ENCODE measurements around the gene FBXL7.
"Not testable (repeated sequence)": the region's sequence is repeated elsewhere in the genome, so short reads cannot be mapped to it uniquely, and the experiment has no call there.

The FBXL7 gene

DNA sequence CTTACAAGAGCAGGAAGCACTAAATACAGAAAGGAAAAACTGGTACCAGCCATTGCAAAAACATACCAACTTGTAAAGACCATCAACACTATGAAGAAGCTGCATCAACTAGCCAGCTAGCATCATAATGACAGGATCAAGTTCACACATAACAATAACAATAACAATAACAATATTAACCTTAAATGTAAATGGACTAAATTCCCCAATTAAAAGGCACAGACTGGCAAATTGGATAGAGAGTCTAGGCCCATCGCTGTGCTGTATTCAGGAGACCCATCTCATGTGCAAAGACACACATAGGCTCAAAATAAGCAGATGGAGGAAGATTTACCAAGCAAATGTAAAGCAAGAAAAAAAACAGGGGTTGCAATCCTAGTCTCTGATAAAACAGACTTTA, 372.3 kb downstream of the FBXL7 start:
- not testable (repeated sequence) for H3K27ac Mint-ChIP-seq; H3K4me1 Mint-ChIP-seq (ENCODE audit: low read depth); H3K36me3 Mint-ChIP-seq (ENCODE audit: low read depth); H3K4me3 Mint-ChIP-seq; DNase-seq (ENCODE audit: low spot score); H3K27me3 Mint-ChIP-seq (ENCODE audit: low read depth)
- peaks cover 59% of the 10 kb centered on the region for H3K9me3 Mint-ChIP-seq

DNA sequence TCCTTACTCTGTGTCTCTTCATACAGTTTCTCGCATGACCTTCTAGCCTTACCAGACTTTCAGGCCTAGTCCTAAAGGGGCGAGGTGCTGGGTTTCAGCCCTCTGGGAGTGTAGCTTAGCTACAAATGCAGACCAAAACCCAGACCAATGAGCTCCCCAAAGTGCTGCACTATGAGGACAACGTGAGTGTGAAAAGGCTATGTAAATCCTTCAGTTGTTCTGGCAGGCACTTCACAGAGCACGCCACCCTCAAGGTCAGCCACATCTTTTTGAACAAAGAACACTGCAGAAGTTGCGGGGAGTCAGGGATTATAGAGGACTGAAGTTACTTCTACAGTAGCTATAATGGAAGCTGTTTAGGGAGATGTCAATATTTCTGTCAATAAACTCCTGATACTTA, 377.9 kb downstream of the FBXL7 start:
- Mint-ChIP-seq H3K9me3 (peaks cover 41% of the 10 kb centered on the region), H3K4me1 (ENCODE audit: low read depth) (no peaks in the 10 kb centered on the region), H3K4me3 (no peak overlapping the region), H3K27ac (no peak overlapping the region), H3K27me3 (ENCODE audit: low read depth) (no peaks in the 10 kb centered on the region), H3K36me3 (ENCODE audit: low read depth) (no peaks in the 10 kb centered on the region)
- no peak for DNase-seq (ENCODE audit: low spot score)

DNA sequence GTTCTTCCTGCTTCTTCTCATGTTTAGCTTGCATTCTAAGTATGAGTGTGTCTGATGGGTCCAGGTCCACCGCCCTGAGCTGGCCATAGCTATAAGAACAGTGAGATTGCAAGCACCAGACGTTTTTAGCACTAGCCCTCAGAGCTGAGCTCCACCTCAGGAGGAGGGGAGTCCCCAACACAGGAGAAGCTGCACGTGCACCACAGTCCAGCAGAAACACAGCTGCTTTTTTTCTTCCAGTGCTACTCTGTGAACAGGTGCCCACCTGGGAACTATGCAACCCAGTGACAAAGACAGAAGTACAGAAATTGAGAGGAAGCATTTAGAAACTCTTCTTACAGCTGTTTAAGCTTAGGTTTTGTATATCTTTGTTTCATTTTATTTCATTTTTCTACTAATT, 380.2 kb downstream of the FBXL7 start:
- no peak overlapping the region for H3K27ac Mint-ChIP-seq
- DNase-seq (ENCODE audit: low spot score) = no peak
- H3K4me3 Mint-ChIP-seq = no peak overlapping the region
- peaks cover 26% of the 10 kb centered on the region for H3K9me3 Mint-ChIP-seq
- H3K4me1 Mint-ChIP-seq (ENCODE audit: low read depth) = no peaks in the 10 kb centered on the region
- no peaks in the 10 kb centered on the region for H3K36me3 Mint-ChIP-seq (ENCODE audit: low read depth)
- H3K27me3 Mint-ChIP-seq (ENCODE audit: low read depth) = no peaks in the 10 kb centered on the region

DNA sequence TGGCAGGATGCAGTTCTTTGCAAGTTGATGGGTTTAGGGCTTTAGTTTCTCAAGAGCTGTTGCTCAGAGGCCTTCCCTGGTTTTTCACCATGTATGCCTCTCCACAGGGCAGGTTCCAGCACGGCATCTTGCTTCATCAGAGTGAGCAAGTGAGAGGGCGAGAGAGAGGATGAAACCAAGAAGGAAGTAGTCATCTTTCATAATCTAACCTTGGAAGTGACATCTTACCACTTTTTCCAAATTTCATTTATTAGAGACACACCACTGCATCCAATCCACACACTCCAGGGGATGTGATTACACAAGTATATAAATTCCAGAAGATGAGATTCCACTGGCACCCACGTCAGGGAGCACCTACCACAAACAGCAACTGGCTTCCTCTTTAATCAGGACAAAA, 385.2 kb downstream of the FBXL7 start:
- DNase-seq (ENCODE audit: low spot score) = no peak
- Mint-ChIP-seq H3K4me1 (ENCODE audit: low read depth) (no peaks in the 10 kb centered on the region), H3K36me3 (ENCODE audit: low read depth) (no peaks in the 10 kb centered on the region), H3K27ac (no peak overlapping the region), H3K27me3 (ENCODE audit: low read depth) (no peaks in the 10 kb centered on the region), H3K9me3 (peaks cover 29% of the 10 kb centered on the region), H3K4me3 (no peak overlapping the region)

DNA sequence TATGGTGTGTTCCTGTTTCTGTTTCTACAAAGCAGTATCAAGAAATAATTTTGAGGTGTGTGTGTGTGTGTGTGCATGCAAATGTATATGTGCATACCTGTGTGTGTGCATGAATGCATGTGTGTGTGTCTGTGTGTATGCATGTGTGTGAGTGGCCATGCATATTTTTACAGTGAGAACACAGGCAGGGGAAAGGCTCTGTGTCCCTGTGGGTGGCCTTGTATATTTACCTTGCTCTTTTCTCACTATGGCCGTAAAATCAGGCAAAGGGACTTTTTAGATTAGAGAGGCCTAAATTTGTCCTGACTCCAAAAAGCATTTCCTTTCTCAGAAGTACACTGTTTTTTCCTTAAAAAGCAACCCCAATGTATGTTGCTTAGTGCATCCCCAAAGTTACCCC, 386.2 kb downstream of the FBXL7 start:
- Mint-ChIP-seq H3K27ac (no peak overlapping the region), H3K4me3 (no peak overlapping the region), H3K9me3 (peaks cover 33% of the 10 kb centered on the region), H3K36me3 (ENCODE audit: low read depth) (no peaks in the 10 kb centered on the region), H3K27me3 (ENCODE audit: low read depth) (no peaks in the 10 kb centered on the region), H3K4me1 (ENCODE audit: low read depth) (no peaks in the 10 kb centered on the region)
- DNase-seq (ENCODE audit: low spot score) = no peak

DNA sequence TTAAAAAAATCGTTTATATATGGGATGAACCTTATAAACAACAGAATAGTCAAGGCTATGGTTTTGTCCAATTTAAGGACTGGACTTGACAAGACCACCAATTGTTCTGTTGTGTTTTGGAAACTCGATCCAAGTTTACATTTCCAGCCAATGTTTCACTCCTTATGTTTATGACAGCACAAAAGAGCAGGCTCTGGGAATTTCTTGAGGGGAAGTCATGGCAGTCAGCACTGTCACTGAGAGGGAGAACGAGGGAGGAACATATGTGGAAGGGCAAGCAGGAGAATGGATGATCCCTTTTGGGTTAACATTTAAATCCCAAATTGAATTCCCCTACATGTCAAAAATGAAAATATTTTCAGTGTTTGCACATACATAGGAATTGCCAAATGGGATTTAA, 387.1 kb downstream of the FBXL7 start:
- Mint-ChIP-seq H3K27me3 (ENCODE audit: low read depth) (no peaks in the 10 kb centered on the region), H3K4me1 (ENCODE audit: low read depth) (no peaks in the 10 kb centered on the region), H3K4me3 (no peak overlapping the region), H3K36me3 (ENCODE audit: low read depth) (no peaks in the 10 kb centered on the region), H3K9me3 (peaks cover 26% of the 10 kb centered on the region), H3K27ac (no peak overlapping the region)
- no peak for DNase-seq (ENCODE audit: low spot score)

DNA sequence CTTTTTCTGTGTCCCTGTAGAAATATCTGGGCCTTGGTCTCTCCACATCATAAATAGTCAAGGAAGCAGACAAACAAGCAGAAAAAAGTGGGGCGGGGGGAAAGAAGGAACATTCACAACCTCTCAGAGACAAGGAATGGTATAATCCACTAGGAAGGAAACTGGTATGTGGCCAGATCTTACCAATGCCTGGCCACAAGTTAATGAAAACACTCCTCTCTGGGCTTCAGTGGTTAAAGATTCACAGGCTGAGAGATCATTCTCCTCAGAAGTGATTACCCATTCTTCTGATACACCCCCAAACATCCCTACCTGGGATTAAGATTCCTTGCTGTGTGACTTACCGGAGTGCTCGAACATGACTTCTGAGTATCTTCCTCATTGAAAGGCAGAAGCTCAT, 389.0 kb downstream of the FBXL7 start:
- DNase-seq (ENCODE audit: low spot score) = no peak
- no peak overlapping the region for H3K4me3 Mint-ChIP-seq
- H3K36me3 Mint-ChIP-seq (ENCODE audit: low read depth) = no peaks in the 10 kb centered on the region
- no peak overlapping the region for H3K27ac Mint-ChIP-seq
- peaks cover 34% of the 10 kb centered on the region for H3K9me3 Mint-ChIP-seq
- H3K4me1 Mint-ChIP-seq (ENCODE audit: low read depth) = no peaks in the 10 kb centered on the region
- H3K27me3 Mint-ChIP-seq (ENCODE audit: low read depth) = no peaks in the 10 kb centered on the region

DNA sequence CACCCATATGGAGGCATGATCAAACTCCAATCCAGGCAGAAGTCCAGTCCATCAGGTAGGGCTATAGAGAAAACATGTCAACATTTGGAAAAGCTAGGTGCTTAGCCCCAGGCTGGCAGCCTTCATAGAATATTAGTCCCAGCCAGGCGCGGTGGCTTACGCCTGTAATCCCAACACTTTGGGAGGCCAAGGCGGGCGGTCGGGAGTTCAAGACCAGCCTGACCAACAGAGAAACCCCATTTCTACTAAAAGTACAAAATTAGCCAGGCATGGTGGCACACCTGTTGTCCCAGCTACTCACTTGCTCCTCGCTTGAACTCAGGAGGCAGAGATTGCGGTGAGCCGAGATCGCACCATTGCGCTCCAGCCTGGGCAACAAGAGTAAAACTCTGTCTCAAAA, 393.9 kb downstream of the FBXL7 start:
- peaks cover 29% of the 10 kb centered on the region for H3K9me3 Mint-ChIP-seq
- no peak for DNase-seq (ENCODE audit: low spot score)
- H3K27ac Mint-ChIP-seq = no peak overlapping the region
- H3K27me3 Mint-ChIP-seq (ENCODE audit: low read depth) = no peaks in the 10 kb centered on the region
- no peaks in the 10 kb centered on the region for H3K36me3 Mint-ChIP-seq (ENCODE audit: low read depth)
- H3K4me3 Mint-ChIP-seq = no peak overlapping the region
- no peaks in the 10 kb centered on the region for H3K4me1 Mint-ChIP-seq (ENCODE audit: low read depth)

DNA sequence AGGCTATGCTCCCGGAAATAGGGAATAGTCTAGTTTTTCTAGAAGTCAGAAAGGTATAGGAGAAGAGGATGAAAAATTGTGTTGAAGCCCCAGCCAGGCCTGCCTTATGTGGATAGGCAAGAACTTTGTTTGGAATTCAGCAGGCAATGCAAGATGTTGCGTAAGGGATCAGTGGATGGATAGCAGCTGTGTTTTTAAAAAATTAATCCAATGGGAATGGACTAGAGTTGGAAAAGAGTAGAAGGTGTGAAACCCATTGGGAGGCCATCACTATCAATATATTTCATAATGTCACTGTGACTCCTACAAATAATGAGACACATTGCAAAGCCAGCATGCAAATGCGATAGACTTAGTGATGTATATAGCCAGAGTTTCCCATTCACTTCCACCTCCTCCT, 397.7 kb downstream of the FBXL7 start:
- DNase-seq (ENCODE audit: low spot score) = no peak
- no peak overlapping the region for H3K4me3 Mint-ChIP-seq
- no peaks in the 10 kb centered on the region for H3K4me1 Mint-ChIP-seq (ENCODE audit: low read depth)
- H3K36me3 Mint-ChIP-seq (ENCODE audit: low read depth) = no peaks in the 10 kb centered on the region
- no peaks in the 10 kb centered on the region for H3K27me3 Mint-ChIP-seq (ENCODE audit: low read depth)
- peaks cover 22% of the 10 kb centered on the region for H3K9me3 Mint-ChIP-seq
- H3K27ac Mint-ChIP-seq = no peak overlapping the region

DNA sequence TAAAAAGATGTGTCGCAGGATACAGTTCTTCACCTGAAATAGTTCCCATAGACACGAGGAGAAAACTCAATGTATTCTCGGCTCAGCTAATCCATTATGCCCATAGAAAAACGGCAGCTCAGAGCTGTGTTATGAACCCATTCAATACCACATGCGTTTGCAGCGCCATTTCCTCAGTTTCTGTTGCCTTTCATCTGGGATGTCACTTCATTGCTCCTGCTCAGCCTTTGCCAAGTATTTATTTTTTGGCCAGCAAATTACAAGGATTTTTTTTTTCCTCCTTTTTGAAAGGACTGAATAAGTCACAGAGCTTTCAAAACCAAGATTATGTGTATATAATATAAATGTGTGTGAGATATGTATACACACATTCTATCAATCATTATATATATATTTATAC, 398.7 kb downstream of the FBXL7 start:
- H3K9me3 Mint-ChIP-seq = peaks cover 19% of the 10 kb centered on the region
- no peak for DNase-seq (ENCODE audit: low spot score)
- no peaks in the 10 kb centered on the region for H3K4me1 Mint-ChIP-seq (ENCODE audit: low read depth)
- H3K4me3 Mint-ChIP-seq = no peak overlapping the region
- no peak overlapping the region for H3K27ac Mint-ChIP-seq
- H3K36me3 Mint-ChIP-seq (ENCODE audit: low read depth) = no peaks in the 10 kb centered on the region
- H3K27me3 Mint-ChIP-seq (ENCODE audit: low read depth) = no peaks in the 10 kb centered on the region

DNA sequence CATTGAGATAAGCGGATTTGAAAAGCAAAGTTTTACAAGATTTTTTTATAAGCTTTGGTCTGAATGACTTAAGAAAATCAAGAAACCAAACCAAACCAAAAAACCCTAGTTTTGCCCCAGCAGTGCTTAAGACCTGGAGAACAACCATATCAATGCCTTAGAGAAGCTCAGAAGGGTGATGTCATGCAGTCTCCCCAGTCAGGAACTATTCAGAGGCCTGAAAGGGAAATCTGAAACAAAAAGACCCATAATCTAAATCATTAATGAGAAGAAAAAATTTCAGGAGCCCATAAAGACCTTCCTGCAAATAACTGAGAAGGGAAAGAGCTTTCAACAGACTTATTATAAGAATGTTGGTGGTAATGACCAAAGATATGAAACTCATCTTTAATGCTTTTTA, 399.5 kb downstream of the FBXL7 start:
- Mint-ChIP-seq H3K27ac (no peak overlapping the region), H3K36me3 (ENCODE audit: low read depth) (no peaks in the 10 kb centered on the region), H3K4me3 (no peak overlapping the region), H3K9me3 (peaks cover 15% of the 10 kb centered on the region), H3K27me3 (ENCODE audit: low read depth) (no peaks in the 10 kb centered on the region), H3K4me1 (ENCODE audit: low read depth) (no peaks in the 10 kb centered on the region)
- DNase-seq (ENCODE audit: low spot score) = no peak

DNA sequence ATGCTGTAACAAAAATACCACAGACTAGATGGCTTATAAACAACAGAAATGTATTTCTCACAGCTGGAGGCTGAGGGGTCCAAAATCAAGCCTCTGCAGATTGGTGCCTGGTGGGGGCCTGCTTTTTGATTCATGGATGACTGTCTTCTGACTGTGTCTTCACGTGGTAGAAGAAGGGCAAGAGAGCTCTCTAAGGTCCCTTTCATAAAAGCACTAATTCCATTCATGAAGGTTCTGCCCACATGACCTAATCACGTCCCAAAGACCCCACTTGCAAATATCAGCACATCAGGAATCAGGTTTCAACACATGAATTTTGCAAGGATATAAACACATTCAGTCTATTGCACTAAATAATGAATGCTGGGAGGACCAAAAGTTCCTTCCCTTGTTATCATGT, 401.2 kb downstream of the FBXL7 start:
- H3K4me1 Mint-ChIP-seq (ENCODE audit: low read depth) = no peaks in the 10 kb centered on the region
- no peak overlapping the region for H3K4me3 Mint-ChIP-seq
- peaks cover 13% of the 10 kb centered on the region for H3K9me3 Mint-ChIP-seq
- no peak overlapping the region for H3K27ac Mint-ChIP-seq
- no peaks in the 10 kb centered on the region for H3K27me3 Mint-ChIP-seq (ENCODE audit: low read depth)
- H3K36me3 Mint-ChIP-seq (ENCODE audit: low read depth) = no peaks in the 10 kb centered on the region
- no peak for DNase-seq (ENCODE audit: low spot score)

DNA sequence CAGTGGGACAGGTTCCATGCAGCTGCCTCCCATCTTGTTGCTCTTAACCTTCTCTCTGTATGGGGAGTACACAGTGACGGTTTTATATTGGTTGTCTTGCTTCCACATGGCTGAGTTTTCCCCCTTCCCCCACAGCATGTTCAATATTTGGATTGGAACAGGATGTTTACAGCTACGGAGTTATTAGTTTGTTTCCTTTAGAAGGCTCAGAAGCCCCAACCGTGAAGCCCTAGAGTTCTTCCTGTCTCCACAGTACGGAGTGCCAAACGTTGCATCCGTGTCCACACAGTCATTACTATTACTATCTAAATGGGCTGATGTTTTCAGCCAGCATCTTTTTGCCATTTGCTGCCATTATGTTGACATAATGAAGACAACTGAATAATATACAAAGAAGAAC, 402.1 kb downstream of the FBXL7 start:
- Mint-ChIP-seq H3K36me3 (ENCODE audit: low read depth) (no peaks in the 10 kb centered on the region), H3K4me1 (ENCODE audit: low read depth) (no peaks in the 10 kb centered on the region), H3K27ac (no peak overlapping the region), H3K9me3 (peaks cover 9% of the 10 kb centered on the region), H3K4me3 (no peak overlapping the region), H3K27me3 (ENCODE audit: low read depth) (no peaks in the 10 kb centered on the region)
- no peak for DNase-seq (ENCODE audit: low spot score)

DNA sequence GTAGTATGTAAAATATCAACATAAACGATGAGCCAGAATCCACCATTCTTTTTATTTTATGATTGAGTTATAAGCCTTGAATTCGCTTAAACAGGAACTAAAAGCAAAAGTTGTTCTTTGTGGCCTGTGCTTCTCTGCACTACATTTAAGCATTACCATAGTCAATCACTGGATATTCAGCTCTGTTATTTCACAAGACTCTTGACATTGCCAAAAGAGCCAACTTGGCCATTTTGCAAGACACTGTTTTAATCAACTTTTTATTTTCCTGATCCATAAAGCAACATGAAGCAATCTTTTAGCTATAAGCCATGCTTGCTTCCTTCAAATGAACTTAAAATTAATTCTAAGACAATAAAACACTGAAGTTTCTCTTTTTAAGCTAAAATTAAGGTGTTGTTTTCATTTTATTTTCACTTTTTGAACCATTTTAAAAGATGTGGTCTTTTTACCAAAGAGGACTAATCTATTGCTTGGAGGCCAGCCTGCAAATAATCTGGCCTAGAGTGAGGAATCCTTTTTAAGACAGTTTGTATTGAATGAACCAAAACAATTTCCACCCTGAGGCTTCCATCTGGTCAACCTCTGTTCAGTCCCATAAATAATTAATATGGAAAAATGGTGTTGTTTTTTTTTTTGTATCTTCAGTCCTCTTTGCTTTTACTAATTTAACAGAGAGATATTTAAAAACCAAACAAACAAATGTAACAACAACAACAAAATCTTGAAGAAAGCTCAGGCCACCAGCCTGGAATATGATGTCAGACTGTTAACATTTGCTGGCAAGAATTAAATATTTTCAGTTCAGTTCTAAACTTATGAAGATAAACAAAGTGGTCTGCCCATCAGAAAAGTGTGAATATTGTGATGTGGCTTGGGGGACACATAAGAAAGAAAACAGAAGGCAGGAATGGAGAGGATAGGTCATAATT, 405.2 kb downstream of the FBXL7 start:
- Mint-ChIP-seq H3K27me3 (ENCODE audit: low read depth) (no peaks in the 10 kb centered on the region), H3K4me1 (ENCODE audit: low read depth) (no peaks in the 10 kb centered on the region), H3K36me3 (ENCODE audit: low read depth) (no peaks in the 10 kb centered on the region), H3K9me3 (peaks cover 4% of the 10 kb centered on the region), H3K4me3 (no peak overlapping the region), H3K27ac (no peak overlapping the region)
- DNase-seq (ENCODE audit: low spot score) = no peak

DNA sequence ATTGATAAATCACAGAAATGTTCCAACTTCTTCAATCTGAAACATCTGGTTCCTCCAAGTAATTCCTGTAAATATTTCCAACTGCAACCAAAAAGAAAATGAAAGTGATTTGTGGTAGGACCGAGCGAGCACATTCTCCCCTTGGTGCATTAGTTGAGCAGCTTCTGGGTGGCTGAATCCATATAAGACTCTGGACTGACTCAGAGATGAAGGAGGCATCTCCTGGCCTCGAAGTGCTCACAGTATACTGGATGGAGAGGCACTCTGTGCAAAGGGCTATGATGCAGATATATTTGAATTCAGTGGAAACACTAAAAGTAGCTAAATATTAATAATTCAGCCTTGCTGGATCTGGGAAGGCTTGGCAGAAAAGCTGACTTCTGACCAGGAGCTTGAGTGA, 414.7 kb downstream of the FBXL7 start:
- DNase-seq (ENCODE audit: low spot score) = no peak
- H3K36me3 Mint-ChIP-seq (ENCODE audit: low read depth) = no peaks in the 10 kb centered on the region
- no peak overlapping the region for H3K27ac Mint-ChIP-seq
- H3K9me3 Mint-ChIP-seq = peaks cover 24% of the 10 kb centered on the region
- H3K4me1 Mint-ChIP-seq (ENCODE audit: low read depth) = no peaks in the 10 kb centered on the region
- H3K4me3 Mint-ChIP-seq = no peak overlapping the region
- no peaks in the 10 kb centered on the region for H3K27me3 Mint-ChIP-seq (ENCODE audit: low read depth)

Data from T-helper 2 cell treated with Interferon-gamma antibody and Interleukin-4, amounts not matched to agents 5 μg/mL and 100 μg/mL, for 36 hours (primary cell).